ENCODE data around the gene F12. TPM values are rescaled to one million over a fixed set of nuclear protein-coding genes. Genes with fewer than 3 reads are reported as not detected.
A peak's percentile ranks its signal among the peaks of the same experiment; 100 is the strongest.

Gene F12
- total RNA-seq, 4 donors from 2014 or later, result 0.27 to 0.89 TPM; not detected in 2

GRCh38 chr5:177430140-177430951, 21.0 kb upstream of the F12 start:
- 81 to 91% methylated on average over 6 to 14 of the region's 26 CpGs for WGBS, 2 donors (ENCODE audit: low coverage in 1 of 2)
- peaks cover 0 to 65% (median 14%) of the 10 kb centered on the region in 3 donors for H3K4me1 ChIP-seq

GRCh38 chr5:177429248-177430040, 20.1 kb upstream of the F12 start:
- Histone ChIP-seq H3K27ac (peak overlapping the region in 2 of 4 donors; percentile 34 to 41), H3K36me3 (peaks cover 0 to 46% of the 10 kb centered on the region in 2 donors), H3K4me1 (peaks cover 0 to 68% (median 14%) of the 10 kb centered on the region in 3 donors), H3K27me3 (no peaks in the 10 kb centered on the region), H3K9me3 (no peaks in the 10 kb centered on the region), H3K4me3 (no peak overlapping the region)
- no peak for ATAC-seq
- 86% methylated on average over 4 of the region's 6 CpGs; no CpG with 5 or more reads in 1 of the 2 donors for WGBS, 2 donors (ENCODE audit: low coverage in 1 of 2)
- no peak for TF ChIP-seq POLR2A (IDR thresholded peaks at IDR 0.05)
- no peak for TF ChIP-seq EP300 (IDR thresholded peaks at IDR 0.05)
- no peak for TF ChIP-seq CTCF (IDR thresholded peaks at IDR 0.05)
- TF ChIP-seq POLR2AphosphoS5 (IDR thresholded peaks at IDR 0.05), result no peak

More at GRCh38 chr5:177430140-177430951, 21.0 kb upstream of the F12 start:
- H3K4me3 ChIP-seq, result no peak overlapping the region
- ATAC-seq, result no peak
- TF ChIP-seq POLR2AphosphoS5 (IDR thresholded peaks at IDR 0.05) (no peak), EP300 (IDR thresholded peaks at IDR 0.05) (no peak)
- H3K27me3 ChIP-seq, result no peaks in the 10 kb centered on the region
- no peaks in the 10 kb centered on the region for H3K9me3 ChIP-seq
- no peak overlapping the region for H3K27ac ChIP-seq
- peaks cover 0 to 55% of the 10 kb centered on the region in 2 donors for H3K36me3 ChIP-seq

DNA sequence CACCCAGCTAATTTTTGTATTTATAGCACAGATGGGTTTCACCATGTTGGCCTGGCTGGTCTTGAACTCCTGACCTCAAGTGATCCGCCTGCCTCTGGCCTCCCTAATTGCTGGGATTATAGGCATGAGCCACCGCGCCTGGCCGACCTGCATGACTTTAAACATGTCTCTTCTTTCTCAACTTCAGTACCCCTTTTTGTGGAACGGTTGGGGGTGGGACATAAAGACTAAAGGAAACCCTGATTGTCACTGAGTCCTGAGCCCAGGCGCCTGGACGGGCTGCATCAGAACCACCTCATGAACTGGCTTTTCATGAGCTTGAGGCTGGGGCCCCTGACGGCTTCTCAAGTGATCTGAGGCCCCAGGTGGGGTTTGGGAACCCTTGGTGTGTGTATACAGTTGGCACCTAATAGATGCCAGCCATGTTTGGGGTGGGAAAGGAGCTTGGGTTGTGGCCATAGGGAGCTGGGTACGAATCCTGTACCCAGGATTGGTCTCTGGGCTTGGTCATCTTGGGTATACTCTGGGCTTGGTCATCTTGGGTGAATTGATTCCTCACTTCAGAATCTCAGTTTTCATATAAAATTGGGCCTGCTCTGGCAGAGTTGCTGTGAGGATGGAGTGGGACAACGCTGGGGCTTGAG, 19.3 kb upstream of the F12 start:
- peaks cover 0 to 68% (median 14%) of the 10 kb centered on the region in 3 donors for H3K4me1 ChIP-seq

DNA sequence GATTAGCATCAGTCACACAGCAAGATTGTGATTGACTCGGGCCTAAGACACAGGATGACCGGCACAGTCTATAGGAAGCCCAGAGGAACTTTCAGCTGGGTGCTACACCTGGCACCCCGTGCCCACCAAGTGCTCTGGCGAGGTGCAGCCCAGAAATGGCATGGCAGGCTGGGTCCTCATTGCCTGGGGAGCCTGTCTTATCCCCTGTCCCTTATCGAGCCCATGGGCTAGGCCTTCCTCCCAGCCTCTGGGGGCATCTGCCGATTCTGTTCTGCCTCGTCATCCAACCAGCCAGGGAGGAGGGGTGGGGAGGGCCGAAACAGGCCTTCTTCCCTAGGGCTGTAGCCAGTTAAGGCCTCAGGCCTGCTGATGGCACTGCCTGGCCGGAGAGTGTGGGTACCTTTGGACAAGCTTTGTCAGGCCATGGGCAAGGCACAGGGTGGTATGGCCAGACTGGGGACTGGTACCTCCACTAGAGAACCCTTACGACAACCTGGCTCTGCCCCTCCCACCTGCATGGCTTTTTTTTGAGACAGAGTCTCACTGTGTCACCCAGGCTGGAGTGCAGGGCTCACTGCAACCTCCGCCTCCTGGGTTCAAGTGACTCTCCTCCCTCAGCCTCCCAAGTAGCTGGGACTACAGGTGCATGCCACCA, 18.7 kb upstream of the F12 start:
- Histone ChIP-seq H3K9me3 (no peaks in the 10 kb centered on the region), H3K4me3 (peak overlapping the region in 1 of 2 donors; percentile 92), H3K27ac (peak overlapping the region in 2 of 4 donors; percentile 89 to 96), H3K27me3 (no peaks in the 10 kb centered on the region), H3K36me3 (peaks cover 0 to 32% of the 10 kb centered on the region in 2 donors), H3K4me1 (peaks cover 0 to 68% (median 14%) of the 10 kb centered on the region in 3 donors)
- WGBS, 2 donors (ENCODE audit: low coverage in 1 of 2), result 100% methylated on average over 1 of the region's 11 CpGs; no CpG with 5 or more reads in 1 of the 2 donors
- ATAC-seq, result no peak
- TF ChIP-seq POLR2A (IDR thresholded peaks at IDR 0.05) (no peak), POLR2AphosphoS5 (IDR thresholded peaks at IDR 0.05) (no peak), EP300 (IDR thresholded peaks at IDR 0.05) (no peak), CTCF (IDR thresholded peaks at IDR 0.05) (no peak)

More for the DNA sequence above, 19.3 kb upstream of the F12 start:
- Histone ChIP-seq H3K4me3 (no peak overlapping the region), H3K9me3 (no peaks in the 10 kb centered on the region), H3K27ac (peak overlapping the region in 2 of 4 donors; percentile 34 to 41), H3K36me3 (peaks cover 0 to 38% of the 10 kb centered on the region in 2 donors), H3K27me3 (no peaks in the 10 kb centered on the region)
- WGBS, 2 donors (ENCODE audit: low coverage in 1 of 2), result 100% methylated on average over 4 of the region's 10 CpGs; no CpG with 5 or more reads in 1 of the 2 donors
- TF ChIP-seq EP300 (IDR thresholded peaks at IDR 0.05) (no peak), CTCF (IDR thresholded peaks at IDR 0.05) (no peak), POLR2AphosphoS5 (IDR thresholded peaks at IDR 0.05) (no peak)
- ATAC-seq, result no peak

All from gastroesophageal sphincter (tissue), 4 donors.